Effector memory CD8-positive, alpha-beta T cell (primary cell): ENCODE measurements around the gene LMBR1.

Experiments
- ATAC-seq: fragments of 150-1000 bp; cut with Tn5 transposase; replicated peaks from 2 replicates; pipeline ENCODE4 v1.10.0; 2021; ENCODE audit warnings: mild to moderate bottlenecking, moderate library complexity
- DNase-seq, 3 experiments: peaks; one replicate each; pipeline ENCODE4 v3.0.0; 2021
- H3K27ac Mint-ChIP-seq, 2 donors: one replicate each; pipeline ENCODE4 v1.8.0; 2022; ENCODE audit warnings: mild to moderate bottlenecking in 2 of 2, mixed read lengths in 2 of 2, moderate library complexity in 2 of 2
- H3K27me3 Mint-ChIP-seq, 2 donors: one replicate each; pipeline ENCODE4 v1.8.0; 2022; ENCODE audit warnings: mixed read lengths in 2 of 2
- H3K36me3 Mint-ChIP-seq: one replicate; pipeline ENCODE4 v1.8.0; 2022; ENCODE audit warnings: mild to moderate bottlenecking, moderate library complexity, mixed read lengths; ENCODE audit not compliant: insufficient read depth
- H3K4me1 Mint-ChIP-seq, 2 donors: one replicate each; pipeline ENCODE4 v1.8.0; 2022; ENCODE audit warnings: low read depth in 2 of 2, mixed read lengths in 2 of 2
- H3K4me3 Mint-ChIP-seq, 2 donors: one replicate each; pipeline ENCODE4 v1.8.0; 2022; ENCODE audit warnings: mild to moderate bottlenecking in 2 of 2, mixed read lengths in 2 of 2, moderate library complexity in 2 of 2
- H3K9me3 Mint-ChIP-seq, 2 donors: one replicate each; pipeline ENCODE4 v1.8.0; 2022; ENCODE audit warnings: mixed read lengths in 2 of 2

Gene LMBR1

GRCh38 chr7:156669035-156669828, 223.8 kb downstream of the LMBR1 start:
- Mint-ChIP-seq H3K4me1 (no peaks in the 10 kb centered on the region), H3K27me3 (no peaks in the 10 kb centered on the region), H3K9me3 (no peaks in the 10 kb centered on the region), H3K36me3 (no peaks in the 10 kb centered on the region), H3K27ac (no peak overlapping the region), H3K4me3 (no peak overlapping the region)
- DNase-seq: no peak
- no peak for ATAC-seq

DNA sequence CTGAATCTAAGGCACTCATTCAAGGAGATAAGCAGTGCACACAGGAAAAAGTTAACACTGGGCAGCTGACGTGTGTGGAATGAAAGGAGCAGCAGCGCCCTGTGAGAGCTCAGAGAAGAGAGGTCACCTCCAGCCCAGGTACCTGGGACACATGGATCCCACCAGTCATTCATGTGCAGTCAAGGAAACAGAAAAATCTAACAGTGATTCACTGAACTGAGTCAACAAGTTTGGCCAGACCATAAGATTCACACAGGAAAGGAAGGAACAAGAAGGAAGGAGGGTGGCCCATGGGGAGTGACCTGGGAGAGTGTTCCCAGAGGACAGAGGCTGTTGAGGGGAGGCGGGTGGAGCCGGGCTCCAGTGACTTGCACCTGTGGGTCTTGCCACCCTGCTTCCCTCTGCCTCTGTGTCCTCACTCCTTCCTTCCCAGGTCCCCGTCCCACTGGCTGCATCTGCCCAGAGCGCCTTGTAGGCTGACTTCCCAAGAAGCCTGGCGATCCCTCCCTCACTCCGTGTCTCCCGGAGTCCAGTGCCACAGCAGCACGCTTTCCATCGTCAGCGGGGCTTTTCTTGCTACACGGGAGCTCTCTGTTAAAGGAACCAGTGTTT, 224.7 kb downstream of the LMBR1 start:
- Mint-ChIP-seq H3K4me1 (no peaks in the 10 kb centered on the region), H3K36me3 (no peaks in the 10 kb centered on the region), H3K27me3 (no peaks in the 10 kb centered on the region), H3K27ac (no peak overlapping the region), H3K9me3 (no peaks in the 10 kb centered on the region), H3K4me3 (no peak overlapping the region)
- DNase-seq (no peak), ATAC-seq (no peak)

- no peaks in the 10 kb centered on the region for H3K9me3 Mint-ChIP-seq
- no peak overlapping the region for H3K27ac Mint-ChIP-seq
- no peak for ATAC-seq
- H3K27me3 Mint-ChIP-seq: no peaks in the 10 kb centered on the region
- H3K4me3 Mint-ChIP-seq: no peak overlapping the region
- no peaks in the 10 kb centered on the region for H3K36me3 Mint-ChIP-seq
- H3K4me1 Mint-ChIP-seq: no peaks in the 10 kb centered on the region
- DNase-seq: no peak
These were observed 225.9 kb downstream of the LMBR1 start for GRCh38 chr7:156667110-156667426.

GRCh38 chr7:156666368-156667109, 226.4 kb downstream of the LMBR1 start:
- no peaks in the 10 kb centered on the region for H3K36me3 Mint-ChIP-seq
- H3K4me3 Mint-ChIP-seq: no peak overlapping the region
- H3K27me3 Mint-ChIP-seq: no peaks in the 10 kb centered on the region
- no peak for ATAC-seq
- no peak for DNase-seq
- no peak overlapping the region for H3K27ac Mint-ChIP-seq
- H3K4me1 Mint-ChIP-seq: no peaks in the 10 kb centered on the region
- H3K9me3 Mint-ChIP-seq: no peaks in the 10 kb centered on the region

DNA sequence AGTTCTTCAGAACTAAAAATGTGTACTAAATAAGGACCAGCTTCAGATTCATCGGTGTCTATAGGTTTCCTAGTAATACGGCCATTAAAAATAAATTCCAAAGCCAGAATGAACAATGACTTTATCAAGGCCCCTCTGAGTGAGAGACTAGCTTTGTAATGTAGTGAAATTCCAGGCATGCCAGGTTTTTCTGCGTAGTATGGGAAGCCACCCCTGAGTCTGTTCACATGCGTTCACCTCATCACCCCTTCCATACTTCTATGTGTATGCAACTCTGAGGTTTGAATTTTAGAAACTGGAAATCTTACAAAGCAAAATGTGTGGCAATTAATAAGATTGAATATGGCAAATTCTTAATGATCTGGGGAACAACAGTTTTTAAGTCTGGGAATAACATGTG, 227.9 kb downstream of the LMBR1 start:
- no peaks in the 10 kb centered on the region for H3K27me3 Mint-ChIP-seq
- no peak overlapping the region for H3K4me3 Mint-ChIP-seq
- H3K36me3 Mint-ChIP-seq: no peaks in the 10 kb centered on the region
- no peaks in the 10 kb centered on the region for H3K9me3 Mint-ChIP-seq
- no peaks in the 10 kb centered on the region for H3K4me1 Mint-ChIP-seq
- no peak overlapping the region for H3K27ac Mint-ChIP-seq
- DNase-seq: no peak
- no peak for ATAC-seq

DNA sequence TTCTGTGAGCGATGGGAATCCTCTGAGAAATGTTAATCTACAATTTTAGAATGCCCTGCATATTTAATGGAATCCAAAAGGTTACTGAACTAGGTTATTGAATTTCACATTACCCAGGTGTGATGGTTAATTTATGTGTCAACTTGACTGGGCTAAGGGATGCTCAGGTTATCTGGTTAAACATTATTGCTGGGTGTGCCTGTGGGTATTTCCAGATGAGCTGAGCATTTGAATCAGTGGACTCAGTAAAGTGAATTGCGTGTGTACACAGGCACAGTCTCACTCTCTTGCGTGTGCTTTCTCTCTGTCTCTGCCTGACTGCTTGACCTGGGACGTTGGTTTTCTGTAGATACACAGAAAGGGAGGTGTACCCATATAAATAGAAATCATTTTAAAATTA, 230.7 kb downstream of the LMBR1 start:
- H3K4me1 Mint-ChIP-seq: peaks cover 0 to 1% of the 10 kb centered on the region in 2 donors
- DNase-seq (no peak), ATAC-seq (no peak)
- H3K27ac Mint-ChIP-seq: no peak overlapping the region
- no peaks in the 10 kb centered on the region for H3K36me3 Mint-ChIP-seq
- H3K9me3 Mint-ChIP-seq: no peaks in the 10 kb centered on the region
- peaks cover 0 to 20% of the 10 kb centered on the region in 2 donors for H3K27me3 Mint-ChIP-seq
- no peak overlapping the region for H3K4me3 Mint-ChIP-seq

DNA sequence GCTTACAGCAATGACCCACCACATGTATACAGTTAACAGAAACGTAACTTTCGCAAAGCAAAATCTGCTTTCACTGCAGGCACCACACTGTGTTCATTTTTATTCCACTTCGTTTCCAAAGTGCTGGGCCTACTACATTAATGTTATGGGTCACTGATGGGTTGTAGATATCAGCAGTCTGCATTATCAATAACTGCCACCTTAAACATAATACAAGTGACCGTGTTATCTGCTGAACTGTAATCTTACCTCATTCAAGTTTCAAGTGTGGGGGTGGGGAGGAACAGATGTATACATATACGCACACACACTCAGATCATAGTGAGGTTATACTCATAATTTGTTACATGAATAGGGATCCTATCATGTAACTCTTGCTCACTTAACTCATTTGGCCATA, 231.3 kb downstream of the LMBR1 start:
- H3K27ac Mint-ChIP-seq: no peak overlapping the region
- H3K9me3 Mint-ChIP-seq: no peaks in the 10 kb centered on the region
- no peak overlapping the region for H3K4me3 Mint-ChIP-seq
- peaks cover 0 to 1% of the 10 kb centered on the region in 2 donors for H3K4me1 Mint-ChIP-seq
- no peaks in the 10 kb centered on the region for H3K36me3 Mint-ChIP-seq
- ATAC-seq (no peak), DNase-seq (no peak)
- H3K27me3 Mint-ChIP-seq: peaks cover 0 to 21% of the 10 kb centered on the region in 2 donors

DNA sequence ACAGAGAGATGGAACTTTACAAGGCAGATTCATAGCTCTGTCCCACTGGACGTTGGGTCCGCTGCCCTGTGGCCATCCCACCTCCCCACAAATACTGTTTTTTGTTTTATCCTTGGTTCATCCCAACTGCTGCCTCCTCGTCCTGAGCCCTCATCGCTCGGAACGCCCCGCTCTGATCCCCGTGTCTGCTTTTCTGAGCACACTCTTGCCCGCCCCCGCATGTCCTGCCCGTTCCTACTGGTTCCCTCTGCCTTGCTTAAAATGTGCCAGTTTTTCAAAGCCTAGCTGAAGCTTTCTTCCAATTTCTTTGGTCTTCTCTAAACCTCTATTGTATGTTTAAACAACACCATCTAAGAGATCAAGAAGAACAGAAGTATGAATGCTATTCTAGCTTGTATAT, 233.0 kb downstream of the LMBR1 start:
- DNase-seq (no peak), ATAC-seq (no peak)
- no peak overlapping the region for H3K4me3 Mint-ChIP-seq
- H3K27ac Mint-ChIP-seq: no peak overlapping the region
- peaks cover 0 to 1% of the 10 kb centered on the region in 2 donors for H3K4me1 Mint-ChIP-seq
- no peaks in the 10 kb centered on the region for H3K9me3 Mint-ChIP-seq
- H3K36me3 Mint-ChIP-seq: no peaks in the 10 kb centered on the region
- H3K27me3 Mint-ChIP-seq: peaks cover 4 to 21% of the 10 kb centered on the region in 2 donors

- H3K9me3 Mint-ChIP-seq: no peaks in the 10 kb centered on the region
These were observed 233.8 kb downstream of the LMBR1 start for GRCh38 chr7:156659203-156659602.

GRCh38 chr7:156657681-156658080, 235.3 kb downstream of the LMBR1 start:
- H3K4me3 Mint-ChIP-seq: no peak overlapping the region
- peaks cover 0 to 1% of the 10 kb centered on the region in 2 donors for H3K4me1 Mint-ChIP-seq
- H3K9me3 Mint-ChIP-seq: peaks cover 0 to 2% of the 10 kb centered on the region in 2 donors
- H3K27ac Mint-ChIP-seq: no peak overlapping the region
- no peak for ATAC-seq
- DNase-seq: no peak
- H3K27me3 Mint-ChIP-seq: peaks cover 19 to 30% of the 10 kb centered on the region in 2 donors
- H3K36me3 Mint-ChIP-seq: no peaks in the 10 kb centered on the region

More at GRCh38 chr7:156659203-156659602, 233.8 kb downstream of the LMBR1 start:
- peaks cover 11 to 21% of the 10 kb centered on the region in 2 donors for H3K27me3 Mint-ChIP-seq
- peaks cover 0 to 1% of the 10 kb centered on the region in 2 donors for H3K4me1 Mint-ChIP-seq
- DNase-seq: no peak
- no peak overlapping the region for H3K27ac Mint-ChIP-seq
- H3K36me3 Mint-ChIP-seq: no peaks in the 10 kb centered on the region
- no peak overlapping the region for H3K4me3 Mint-ChIP-seq
- ATAC-seq: no peak

- Mint-ChIP-seq H3K36me3 (no peaks in the 10 kb centered on the region), H3K4me3 (no peak overlapping the region), H3K27ac (no peak overlapping the region), H3K4me1 (peaks cover 0 to 1% of the 10 kb centered on the region in 2 donors), H3K9me3 (peaks cover 0 to 2% of the 10 kb centered on the region in 2 donors), H3K27me3 (peaks cover 29 to 41% of the 10 kb centered on the region in 2 donors)
- DNase-seq (no peak), ATAC-seq (no peak)
These were observed 236.4 kb downstream of the LMBR1 start for GRCh38 chr7:156656598-156656997.

- Mint-ChIP-seq H3K27ac (no peak overlapping the region), H3K4me3 (no peak overlapping the region), H3K36me3 (no peaks in the 10 kb centered on the region), H3K4me1 (peaks cover 0 to 1% of the 10 kb centered on the region in 2 donors), H3K9me3 (peaks cover 0 to 2% of the 10 kb centered on the region in 2 donors), H3K27me3 (peaks cover 32 to 46% of the 10 kb centered on the region in 2 donors)
- ATAC-seq: no peak
- no peak for DNase-seq
These were observed 237.0 kb downstream of the LMBR1 start for GRCh38 chr7:156655983-156656382.

DNA sequence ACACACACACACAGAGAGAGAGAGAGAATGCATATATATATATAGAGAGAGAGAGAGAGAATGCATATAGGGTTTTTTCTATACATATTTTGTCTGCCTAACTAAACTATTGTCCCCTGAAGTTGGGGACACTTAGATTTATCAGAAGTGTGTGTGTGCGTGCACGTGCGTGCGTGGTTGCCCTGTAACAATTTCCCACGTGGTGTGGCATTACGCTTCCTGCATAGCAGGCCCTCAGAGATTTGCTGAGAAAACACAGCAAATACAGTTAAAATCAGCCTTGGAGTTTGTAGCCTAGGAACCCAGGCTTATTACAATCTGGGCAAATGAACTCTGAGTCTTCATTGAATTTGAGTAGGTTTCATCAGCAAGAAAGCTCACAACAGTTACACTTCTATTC, 237.7 kb downstream of the LMBR1 start:
- Mint-ChIP-seq H3K36me3 (no peaks in the 10 kb centered on the region), H3K4me1 (peaks cover 0 to 1% of the 10 kb centered on the region in 2 donors), H3K4me3 (no peak overlapping the region), H3K9me3 (peaks cover 0 to 2% of the 10 kb centered on the region in 2 donors), H3K27ac (no peak overlapping the region), H3K27me3 (peaks cover 40 to 53% of the 10 kb centered on the region in 2 donors)
- DNase-seq (no peak), ATAC-seq (no peak)
